Measurements from ENCODE around the gene BMP6. TPM values are rescaled to one million over a fixed set of nuclear protein-coding genes. Genes with fewer than 3 reads are reported as not detected.

The BMP6 gene
- total RNA-seq, 1 experiment from 2014 or later: 13.6 TPM

- intact Hi-C loops (cut with micrococcal nuclease; ENCODE audit: unreplicated experiment): no loop called here
- Histone ChIP-seq H3K27me3 (ENCODE audit: control insufficient read depth, insufficient read depth, low read length) (no peaks in the 10 kb centered on the region), H3K4me1 (ENCODE audit: control insufficient read depth, insufficient read depth, low read length) (peaks cover 4% of the 10 kb centered on the region; the same call in 1 of the 2 replicates), H3K27ac (ENCODE audit: low read length) (no peak overlapping the region), H3K36me3 (ENCODE audit: control insufficient read depth, insufficient read depth, low read length) (no peaks in the 10 kb centered on the region), H3K4me3 (ENCODE audit: low read depth in 2 of 2, low read length in 2 of 2) (no peak overlapping the region), H3K9me3 (ENCODE audit: control insufficient read depth, insufficient read depth, low read depth, low read length) (no peaks in the 10 kb centered on the region)
- no TSS peak for BruUV-seq (replicated peaks)
- in situ Hi-C loops (cut with HindIII; ENCODE audit: low pct_unique_long_range_greater_than_20kb, low sequenced_read_pairs): no loop called here
- peak; percentile 43 for DNase-seq (ENCODE audit: low read depth, low spot score)
- POLR2A ChIA-PET: no interaction called here
- no peak for ATAC-seq
- no peak for TF ChIP-seq REST (IDR thresholded peaks at IDR 0.05; ENCODE audit: insufficient read depth in 1 of 2, low read depth in 2 of 2, low read length in 1 of 2)
- no peak for TF ChIP-seq SIN3A (IDR thresholded peaks at IDR 0.05; ENCODE audit: borderline replicate concordance, insufficient read depth, low read depth, low read length)
- no peak for TF ChIP-seq POLR2AphosphoS5 (IDR thresholded peaks at IDR 0.05; ENCODE audit: low read depth, low read length)
- TF ChIP-seq, protein P1, sequence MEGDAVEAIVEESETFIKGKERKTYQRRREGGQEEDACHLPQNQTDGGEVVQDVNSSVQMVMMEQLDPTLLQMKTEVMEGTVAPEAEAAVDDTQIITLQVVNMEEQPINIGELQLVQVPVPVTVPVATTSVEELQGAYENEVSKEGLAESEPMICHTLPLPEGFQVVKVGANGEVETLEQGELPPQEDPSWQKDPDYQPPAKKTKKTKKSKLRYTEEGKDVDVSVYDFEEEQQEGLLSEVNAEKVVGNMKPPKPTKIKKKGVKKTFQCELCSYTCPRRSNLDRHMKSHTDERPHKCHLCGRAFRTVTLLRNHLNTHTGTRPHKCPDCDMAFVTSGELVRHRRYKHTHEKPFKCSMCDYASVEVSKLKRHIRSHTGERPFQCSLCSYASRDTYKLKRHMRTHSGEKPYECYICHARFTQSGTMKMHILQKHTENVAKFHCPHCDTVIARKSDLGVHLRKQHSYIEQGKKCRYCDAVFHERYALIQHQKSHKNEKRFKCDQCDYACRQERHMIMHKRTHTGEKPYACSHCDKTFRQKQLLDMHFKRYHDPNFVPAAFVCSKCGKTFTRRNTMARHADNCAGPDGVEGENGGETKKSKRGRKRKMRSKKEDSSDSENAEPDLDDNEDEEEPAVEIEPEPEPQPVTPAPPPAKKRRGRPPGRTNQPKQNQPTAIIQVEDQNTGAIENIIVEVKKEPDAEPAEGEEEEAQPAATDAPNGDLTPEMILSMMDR (IDR thresholded peaks at IDR 0.05): no peak
- TF ChIP-seq TCF7L2 (IDR thresholded peaks at IDR 0.05; ENCODE audit: low read depth, low read length): no peak
- CTCF ChIA-PET: no interaction called here
These were observed 43.8 kb downstream of the BMP6 start for GRCh38 chr6:7769702-7770101.

DNA sequence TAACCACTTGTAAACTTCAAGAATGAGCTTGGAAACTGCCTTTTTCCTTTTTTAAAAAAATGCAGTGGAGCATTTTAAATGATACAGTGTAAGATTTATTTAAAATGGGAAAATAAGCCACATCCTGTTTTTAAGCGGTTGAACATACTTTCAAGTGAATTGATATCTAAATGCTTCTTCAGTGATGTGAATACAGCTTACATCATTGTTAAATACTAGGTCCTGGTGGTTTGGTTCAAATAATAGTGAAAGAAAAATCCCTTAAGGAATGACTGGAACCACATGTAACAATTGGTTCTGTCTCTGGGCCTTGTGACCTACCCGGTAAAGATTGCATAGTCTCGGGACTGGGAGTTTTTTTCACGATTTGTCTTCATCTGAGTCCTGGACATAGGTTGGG, 44.2 kb downstream of the BMP6 start:
- Histone ChIP-seq H3K9me3 (ENCODE audit: control insufficient read depth, insufficient read depth, low read depth, low read length) (no peaks in the 10 kb centered on the region), H3K36me3 (ENCODE audit: control insufficient read depth, insufficient read depth, low read length) (no peaks in the 10 kb centered on the region), H3K4me3 (ENCODE audit: low read depth in 2 of 2, low read length in 2 of 2) (no peak overlapping the region), H3K27me3 (ENCODE audit: control insufficient read depth, insufficient read depth, low read length) (no peaks in the 10 kb centered on the region), H3K27ac (ENCODE audit: low read length) (no peak overlapping the region), H3K4me1 (ENCODE audit: control insufficient read depth, insufficient read depth, low read length) (peaks cover 4% of the 10 kb centered on the region; the same call in 1 of the 2 replicates)
- CTCF ChIA-PET: no interaction called here
- POLR2A ChIA-PET: no interaction called here
- in situ Hi-C loops (cut with HindIII; ENCODE audit: low pct_unique_long_range_greater_than_20kb, low sequenced_read_pairs): no loop called here
- intact Hi-C loops (cut with micrococcal nuclease; ENCODE audit: unreplicated experiment): no loop called here
- DNase-seq (ENCODE audit: low read depth, low spot score) (no peak), ATAC-seq (no peak)
- no TSS peak for BruUV-seq (replicated peaks)
- no peak for TF ChIP-seq POLR2AphosphoS5 (IDR thresholded peaks at IDR 0.05; ENCODE audit: low read depth, low read length)
- TF ChIP-seq, protein P1 (IDR thresholded peaks at IDR 0.05): no peak
- no peak for TF ChIP-seq SIN3A (IDR thresholded peaks at IDR 0.05; ENCODE audit: borderline replicate concordance, insufficient read depth, low read depth, low read length)
- no peak for TF ChIP-seq REST (IDR thresholded peaks at IDR 0.05; ENCODE audit: insufficient read depth in 1 of 2, low read depth in 2 of 2, low read length in 1 of 2)
- no peak for TF ChIP-seq TCF7L2 (IDR thresholded peaks at IDR 0.05; ENCODE audit: low read depth, low read length)
